Loucy (cell line): ENCODE measurements around the gene GGN.

ENCODE experiments used
- EZH2phosphoT487 ChIP-seq: fragments of 200-600 bp; IDR thresholded peaks from 2 replicates; pipeline ENCODE4 v1.6.1; 2018; ENCODE audit warnings: antibody characterized with exemption, mild to moderate bottlenecking, moderate library complexity, borderline replicate concordance
- TF ChIP-seq, protein P1 (sequence below): fragments of 200-600 bp; sonication (generic); conservative IDR thresholded peaks from 2 replicates; pipeline ENCODE4 v1.5.1; 2014; ENCODE audit warnings: mild to moderate bottlenecking, antibody characterized with exemption, low read length

DNA sequence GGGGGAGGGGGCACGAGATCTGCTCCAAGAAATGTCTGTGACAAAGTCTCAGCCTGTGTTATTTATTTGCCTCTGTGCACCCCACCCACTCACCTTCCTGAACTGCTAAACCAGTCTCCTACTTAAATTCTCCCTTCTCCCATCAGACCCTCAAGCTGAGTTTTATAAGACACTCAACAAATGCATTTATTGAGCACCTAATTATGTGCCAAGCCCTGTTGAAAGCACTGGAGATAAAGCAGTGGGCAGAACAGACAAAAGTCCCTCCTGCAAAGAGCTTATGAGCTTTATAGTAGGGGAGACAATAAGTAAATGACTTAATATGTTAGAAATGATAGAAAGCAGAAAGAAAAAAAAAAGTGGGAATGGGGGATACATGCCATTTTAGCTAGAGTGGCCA is 11.7 kb upstream of the GGN start:
- TF ChIP-seq, protein P1, sequence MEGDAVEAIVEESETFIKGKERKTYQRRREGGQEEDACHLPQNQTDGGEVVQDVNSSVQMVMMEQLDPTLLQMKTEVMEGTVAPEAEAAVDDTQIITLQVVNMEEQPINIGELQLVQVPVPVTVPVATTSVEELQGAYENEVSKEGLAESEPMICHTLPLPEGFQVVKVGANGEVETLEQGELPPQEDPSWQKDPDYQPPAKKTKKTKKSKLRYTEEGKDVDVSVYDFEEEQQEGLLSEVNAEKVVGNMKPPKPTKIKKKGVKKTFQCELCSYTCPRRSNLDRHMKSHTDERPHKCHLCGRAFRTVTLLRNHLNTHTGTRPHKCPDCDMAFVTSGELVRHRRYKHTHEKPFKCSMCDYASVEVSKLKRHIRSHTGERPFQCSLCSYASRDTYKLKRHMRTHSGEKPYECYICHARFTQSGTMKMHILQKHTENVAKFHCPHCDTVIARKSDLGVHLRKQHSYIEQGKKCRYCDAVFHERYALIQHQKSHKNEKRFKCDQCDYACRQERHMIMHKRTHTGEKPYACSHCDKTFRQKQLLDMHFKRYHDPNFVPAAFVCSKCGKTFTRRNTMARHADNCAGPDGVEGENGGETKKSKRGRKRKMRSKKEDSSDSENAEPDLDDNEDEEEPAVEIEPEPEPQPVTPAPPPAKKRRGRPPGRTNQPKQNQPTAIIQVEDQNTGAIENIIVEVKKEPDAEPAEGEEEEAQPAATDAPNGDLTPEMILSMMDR = no peak
- TF ChIP-seq EZH2phosphoT487 = no peak
